CD4-positive, alpha-beta T cell (primary cell): Measurements from ENCODE around the gene ARMH4. TPM values are rescaled to one million over a fixed set of nuclear protein-coding genes. Genes with fewer than 3 reads are reported as not detected.

Experiments
- ATAC-seq: fragments of 200-7000 bp; cut with Tn5 transposase; one replicate; pipeline ENCODE4 v1.10.0; 2022; ENCODE audit warnings: mild to moderate bottlenecking; ENCODE audit not compliant: poor library complexity
- CTCF ChIA-PET: fragments of 350-600 bp; sonication (Branson Sonifier 250); formaldehyde crosslinking; loops from one replicate; lab custom pipeline; 2021; ENCODE audit warnings: antibody characterized with exemption, inconsistent platforms; lab: Charles Lee
- POLR2A ChIA-PET: fragments of 350-600 bp; sonication (Branson Sonifier 250); formaldehyde crosslinking; loops from one replicate; lab custom pipeline; 2021; ENCODE audit warnings: antibody characterized with exemption, inconsistent platforms; lab: Charles Lee
- DNase-seq, 14 experiments: peaks; one replicate each; pipeline ENCODE4 v3.0.0-alpha.2; 2013 to 2020; ENCODE audit warnings: mixed read lengths in 2 of 14
- H3K27ac ChIP-seq, 2 donors: one replicate each; pipeline versions ENCODE4 v1.5.1 to v1.7.0; 2013; ENCODE audit warnings: low read length in 2 of 2, low read depth in 1 of 2, mild to moderate bottlenecking in 1 of 2
- H3K27me3 ChIP-seq, 2 experiments: 1 replicate in 1 of 2; 2 replicates in 1 of 2; pipeline versions ENCODE4 v1.6.1 to v1.7.0; 2013; ENCODE audit warnings: low read length in 2 of 2, control low read depth in 1 of 2, mild to moderate bottlenecking in 1 of 2, moderate library complexity in 1 of 2; ENCODE audit not compliant: insufficient read depth in 2 of 2, control insufficient read depth in 1 of 2
- H3K36me3 ChIP-seq: one replicate; pipeline ENCODE4 v1.6.1; 2013; ENCODE audit warnings: low read length, control low read depth; ENCODE audit not compliant: insufficient read depth
- H3K4me1 ChIP-seq: one replicate; pipeline ENCODE4 v1.6.1; 2013; ENCODE audit warnings: low read length, control low read depth; ENCODE audit not compliant: insufficient read depth
- H3K4me3 ChIP-seq: one replicate; pipeline ENCODE4 v1.5.1; 2013; ENCODE audit warnings: mild to moderate bottlenecking, low read length, moderate library complexity
- H3K9me3 ChIP-seq, 2 experiments: 1 replicate in 1 of 2; 2 replicates in 1 of 2; pipeline versions ENCODE4 v1.6.1 to v1.7.0; 2013; ENCODE audit warnings: low read length in 2 of 2, mild to moderate bottlenecking in 2 of 2, control low read depth in 1 of 2, moderate library complexity in 1 of 2; ENCODE audit not compliant: control insufficient read depth in 1 of 2, insufficient read depth in 1 of 2
- H3K27ac Mint-ChIP-seq: one replicate; pipeline ENCODE4 v1.8.0; 2020; ENCODE audit warnings: mixed read lengths
- H3K27me3 Mint-ChIP-seq: one replicate; pipeline ENCODE4 v1.8.0; 2021; ENCODE audit warnings: mixed read lengths
- H3K36me3 Mint-ChIP-seq: one replicate; pipeline ENCODE4 v1.8.0; 2021; ENCODE audit warnings: low read depth, mixed read lengths
- H3K4me1 Mint-ChIP-seq: one replicate; pipeline ENCODE4 v1.8.0; 2021; ENCODE audit warnings: low read depth, mixed read lengths
- H3K4me3 Mint-ChIP-seq: one replicate; pipeline ENCODE4 v1.8.0; 2020; ENCODE audit warnings: mild to moderate bottlenecking, mixed read lengths
- H3K9me3 Mint-ChIP-seq: one replicate; pipeline ENCODE4 v1.8.0; 2020; ENCODE audit warnings: mixed read lengths
- intact Hi-C, 2 experiments: fragments of 100-400 bp; cut with DNase I in 1 of 2; cut with micrococcal nuclease in 1 of 2; formaldehyde crosslinking; loops; one replicate each; pipeline versions ENCODE4 v1.15.1 to v1.9.0; 2023 to 2025; cut with DNase I, micrococcal nuclease
- total RNA-seq, 174 experiments: library from RNA in 2 of 174; stranded (reverse) in 2 of 174; gene quantifications; one replicate each; pipeline ENCODE4 v1.2.3 and lab custom pipeline; 2021 to 2026
- TF ChIP-seq, protein P1 (sequence below): fragments of 200-600 bp; IDR thresholded peaks from one replicate; pipeline ENCODE4 v1.8.0; 2022; ENCODE audit warnings: antibody characterized with exemption, mild to moderate bottlenecking

The ARMH4 gene
- total RNA-seq, 2 experiments from 2014 or later, result not detected

DNA sequence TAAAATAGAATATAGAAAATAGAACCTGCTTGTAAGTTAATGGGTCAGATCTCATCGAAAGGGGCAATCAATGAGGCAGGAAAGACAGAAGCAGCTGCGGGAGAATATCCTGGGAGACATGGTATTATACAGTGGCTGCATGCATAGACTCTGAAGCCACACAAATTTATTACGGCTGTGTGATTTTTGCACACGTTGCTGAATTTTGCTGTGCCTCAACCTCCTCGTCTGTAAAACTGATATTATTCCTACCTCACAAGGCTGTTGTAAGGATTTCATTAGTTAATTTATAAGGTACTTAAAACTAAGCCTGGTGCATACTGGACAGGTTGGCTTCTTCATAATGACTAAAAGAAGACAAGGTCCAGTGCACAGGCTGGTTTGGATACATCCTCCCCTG, 52.3 kb downstream of the ARMH4 start:
- Mint-ChIP-seq H3K36me3 (no peaks in the 10 kb centered on the region), H3K27me3 (peaks cover 12% of the 10 kb centered on the region), H3K4me1 (no peaks in the 10 kb centered on the region), H3K4me3 (no peak overlapping the region), H3K9me3 (no peaks in the 10 kb centered on the region), H3K27ac (no peak overlapping the region)
- CTCF ChIA-PET, result no interaction called here
- POLR2A ChIA-PET, result no interaction called here
- Histone ChIP-seq H3K27me3 (peaks cover 0 to 2% of the 10 kb centered on the region in 2 experiments), H3K4me3 (no peak overlapping the region), H3K27ac (no peak overlapping the region), H3K9me3 (no peaks in the 10 kb centered on the region), H3K4me1 (no peaks in the 10 kb centered on the region), H3K36me3 (no peaks in the 10 kb centered on the region)
- no peak for ATAC-seq
- no peak for DNase-seq
- intact Hi-C loops, result no loop called here
- TF ChIP-seq, protein P1, sequence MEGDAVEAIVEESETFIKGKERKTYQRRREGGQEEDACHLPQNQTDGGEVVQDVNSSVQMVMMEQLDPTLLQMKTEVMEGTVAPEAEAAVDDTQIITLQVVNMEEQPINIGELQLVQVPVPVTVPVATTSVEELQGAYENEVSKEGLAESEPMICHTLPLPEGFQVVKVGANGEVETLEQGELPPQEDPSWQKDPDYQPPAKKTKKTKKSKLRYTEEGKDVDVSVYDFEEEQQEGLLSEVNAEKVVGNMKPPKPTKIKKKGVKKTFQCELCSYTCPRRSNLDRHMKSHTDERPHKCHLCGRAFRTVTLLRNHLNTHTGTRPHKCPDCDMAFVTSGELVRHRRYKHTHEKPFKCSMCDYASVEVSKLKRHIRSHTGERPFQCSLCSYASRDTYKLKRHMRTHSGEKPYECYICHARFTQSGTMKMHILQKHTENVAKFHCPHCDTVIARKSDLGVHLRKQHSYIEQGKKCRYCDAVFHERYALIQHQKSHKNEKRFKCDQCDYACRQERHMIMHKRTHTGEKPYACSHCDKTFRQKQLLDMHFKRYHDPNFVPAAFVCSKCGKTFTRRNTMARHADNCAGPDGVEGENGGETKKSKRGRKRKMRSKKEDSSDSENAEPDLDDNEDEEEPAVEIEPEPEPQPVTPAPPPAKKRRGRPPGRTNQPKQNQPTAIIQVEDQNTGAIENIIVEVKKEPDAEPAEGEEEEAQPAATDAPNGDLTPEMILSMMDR, result no peak

DNA sequence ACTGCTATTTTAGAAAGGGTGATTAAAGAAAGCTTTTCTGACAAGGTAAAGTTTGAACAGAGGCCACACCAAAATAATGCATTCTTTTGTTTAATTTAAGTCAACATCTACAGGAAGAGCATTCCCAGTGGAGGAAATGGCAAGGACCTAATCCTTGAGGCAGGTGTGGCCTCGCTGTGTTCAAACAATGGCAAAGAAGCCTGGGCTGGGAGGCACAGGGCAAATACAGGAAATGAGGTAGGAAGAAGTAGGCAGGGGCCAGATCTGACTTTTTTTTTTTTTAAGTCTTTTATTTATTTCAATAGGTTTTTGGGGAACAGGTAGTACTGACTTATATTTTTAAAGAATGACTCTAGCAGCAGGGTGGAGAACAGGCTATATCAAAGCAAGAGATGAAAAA, 53.5 kb downstream of the ARMH4 start:
- TF ChIP-seq, protein P1, result no peak
- no peak overlapping the region for H3K27ac Mint-ChIP-seq
- ATAC-seq (no peak), DNase-seq (no peak)
- intact Hi-C loops, result no loop called here
- ChIA-PET POLR2A (no interaction called here), CTCF (no interaction called here)
- no peak overlapping the region for H3K27ac ChIP-seq
- H3K9me3 ChIP-seq, result no peaks in the 10 kb centered on the region
- H3K4me3 Mint-ChIP-seq, result no peak overlapping the region
- no peaks in the 10 kb centered on the region for H3K4me1 ChIP-seq
- H3K27me3 ChIP-seq, result peaks cover 0 to 2% of the 10 kb centered on the region in 2 experiments
- H3K4me3 ChIP-seq, result no peak overlapping the region
- H3K36me3 ChIP-seq, result no peaks in the 10 kb centered on the region
- H3K36me3 Mint-ChIP-seq, result no peaks in the 10 kb centered on the region
- H3K4me1 Mint-ChIP-seq, result no peaks in the 10 kb centered on the region
- peaks cover 6% of the 10 kb centered on the region for H3K27me3 Mint-ChIP-seq
- H3K9me3 Mint-ChIP-seq, result no peaks in the 10 kb centered on the region

DNA sequence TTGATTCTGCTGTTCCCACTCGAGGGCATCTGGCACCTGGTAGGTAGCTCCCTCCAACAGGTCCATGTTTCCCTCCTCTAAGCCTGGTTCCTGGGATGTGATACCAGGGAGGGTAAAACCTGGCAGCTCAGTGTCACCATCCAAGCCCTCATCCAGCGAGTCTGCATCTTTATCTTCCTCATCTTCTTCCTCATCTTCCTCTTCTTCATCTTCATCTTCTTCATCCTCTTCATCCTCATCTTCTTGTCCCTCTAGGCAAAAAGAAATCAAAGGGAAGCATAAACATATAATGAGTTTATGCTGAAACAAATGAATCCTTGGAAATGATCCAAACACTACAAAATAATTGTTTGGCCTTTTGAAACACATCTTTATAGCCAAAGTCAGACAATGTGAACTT, 55.3 kb downstream of the ARMH4 start:
- DNase-seq, result no peak
- intact Hi-C loops, result no loop called here
- Histone ChIP-seq H3K4me3 (no peak overlapping the region), H3K4me1 (no peaks in the 10 kb centered on the region), H3K36me3 (no peaks in the 10 kb centered on the region), H3K9me3 (no peaks in the 10 kb centered on the region), H3K27ac (no peak overlapping the region), H3K27me3 (peaks cover 0 to 2% of the 10 kb centered on the region in 2 experiments)
- no peaks in the 10 kb centered on the region for H3K36me3 Mint-ChIP-seq
- H3K4me1 Mint-ChIP-seq, result no peaks in the 10 kb centered on the region
- CTCF ChIA-PET, result no interaction called here
- H3K4me3 Mint-ChIP-seq, result no peak overlapping the region
- peaks cover 6% of the 10 kb centered on the region for H3K27me3 Mint-ChIP-seq
- H3K9me3 Mint-ChIP-seq, result no peaks in the 10 kb centered on the region
- no peak overlapping the region for H3K27ac Mint-ChIP-seq
- TF ChIP-seq, protein P1, result no peak
- POLR2A ChIA-PET, result no interaction called here
- ATAC-seq, result no peak
